LNCAP (cell line): ENCODE results near the gene CACNB1.

Experiments
- CTCF ChIP-seq: fragments of 450-650 bp; IDR thresholded peaks from 2 replicates; pipeline ENCODE4 v1.5.1; 2017; ENCODE audit warnings: mild to moderate bottlenecking

CACNB1 gene

DNA sequence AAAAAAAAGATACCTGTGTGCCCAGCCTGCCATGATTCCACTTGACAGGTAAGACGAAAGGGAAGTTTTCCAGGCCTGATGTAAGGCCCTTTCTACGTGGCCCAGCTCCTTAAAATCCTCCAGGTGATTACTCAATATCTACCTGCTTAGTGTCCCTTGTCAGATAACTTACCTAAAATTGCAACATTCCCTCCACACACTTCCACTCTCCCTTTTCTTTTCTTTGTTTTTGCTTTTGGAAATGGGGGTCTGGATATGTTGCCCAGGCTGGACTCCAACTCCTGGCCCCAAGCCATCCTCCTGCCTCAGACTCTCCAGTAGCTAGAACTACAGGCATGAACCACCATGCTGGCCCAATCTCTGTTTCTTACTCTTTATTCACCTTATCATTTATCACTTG is 38.8 kb downstream of the CACNB1 start:
- no peak for TF ChIP-seq CTCF

- TF ChIP-seq CTCF, result no peak
Measured at GRCh38 chr17:39156491-39156890, 41.0 kb downstream of the CACNB1 start.

- no peak for TF ChIP-seq CTCF
Measured at GRCh38 chr17:39155654-39156053, 41.8 kb downstream of the CACNB1 start.

- TF ChIP-seq CTCF, result no peak
Measured at GRCh38 chr17:39153599-39154051, 43.8 kb downstream of the CACNB1 start.

- TF ChIP-seq CTCF, result no peak
Measured at GRCh38 chr17:39151943-39152818, 45.3 kb downstream of the CACNB1 start.

- TF ChIP-seq CTCF, result no peak
Measured at GRCh38 chr17:39151150-39151942, 46.1 kb downstream of the CACNB1 start, which contains the start of gene PLXDC1. Gene PLXDC1 (minus strand): TSS chr17:39151637. CDS start chr17:39151437, 200 bp downstream.

DNA sequence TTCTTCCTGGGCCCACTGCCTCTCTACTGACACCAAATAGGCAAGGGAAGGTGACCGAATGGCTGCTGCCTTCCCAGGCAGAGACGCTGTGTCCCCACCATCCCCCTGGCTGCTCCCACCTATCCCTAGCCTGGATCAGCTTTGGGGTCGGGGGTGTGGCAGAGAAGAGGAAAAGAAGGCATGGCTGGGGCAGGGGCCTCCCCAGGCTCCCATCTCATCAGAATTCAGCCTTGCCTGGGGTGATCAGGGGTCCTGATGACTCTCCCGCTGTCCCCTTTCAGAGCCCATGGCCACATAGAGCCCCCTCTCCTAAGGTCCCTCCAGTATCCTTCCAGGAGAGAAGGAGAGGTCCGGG is 46.7 kb downstream of the CACNB1 start:
- no peak for TF ChIP-seq CTCF
